Smooth muscle cell (in vitro differentiated cells): ENCODE measurements around the gene STK31. TPM values are rescaled to one million over a fixed set of nuclear protein-coding genes. Genes with fewer than 3 reads are reported as not detected.
"Not testable (repeated sequence)": the region's sequence is repeated elsewhere in the genome, so short reads cannot be mapped to it uniquely, and the experiment has no call there.

Experiments
- DNase-seq: peaks from one replicate; lab custom pipeline; 2025; ENCODE audit not compliant: unreplicated experiment; lab: John Stamatoyannopoulos, UW
- H2AFZ ChIP-seq: fragments of 200-600 bp; sonication (generic); 2 replicates; pipeline ENCODE4 v1.6.0; 2016; ENCODE audit warnings: antibody characterized with exemption, low read depth, mild to moderate bottlenecking
- H3F3A ChIP-seq: fragments of 200-600 bp; sonication (generic); 2 replicates; pipeline ENCODE4 v1.6.0; 2017; ENCODE audit warnings: antibody characterized with exemption, low read depth
- H3K27ac ChIP-seq: fragments of 200-600 bp; sonication (generic); 2 replicates; pipeline ENCODE4 v1.5.1; 2016; ENCODE audit warnings: low read depth, mild to moderate bottlenecking
- H3K27me3 ChIP-seq: fragments of 200-600 bp; sonication (generic); 2 replicates; pipeline ENCODE4 v1.6.1; 2016; ENCODE audit warnings: low read depth, mild to moderate bottlenecking
- H3K36me3 ChIP-seq: fragments of 200-600 bp; sonication (generic); 2 replicates; pipeline ENCODE4 v1.5.1; 2016; ENCODE audit warnings: low read depth
- H3K4me1 ChIP-seq: fragments of 200-600 bp; sonication (generic); 2 replicates; pipeline ENCODE4 v1.5.1; 2016; ENCODE audit warnings: low read depth
- H3K4me2 ChIP-seq: fragments of 200-600 bp; sonication (generic); 2 replicates; pipeline ENCODE4 v1.6.0; 2016; ENCODE audit warnings: mild to moderate bottlenecking
- H3K4me3 ChIP-seq: fragments of 200-600 bp; sonication (generic); 2 replicates; pipeline ENCODE4 v1.5.1; 2016; ENCODE audit warnings: mild to moderate bottlenecking
- H3K79me2 ChIP-seq: fragments of 200-600 bp; sonication (generic); 2 replicates; pipeline ENCODE4 v1.6.0; 2016; ENCODE audit warnings: low read depth, mild to moderate bottlenecking
- H3K9ac ChIP-seq: fragments of 200-600 bp; sonication (generic); 2 replicates; pipeline ENCODE4 v1.6.0; 2016; ENCODE audit warnings: low read depth
- H3K9me3 ChIP-seq: fragments of 200-600 bp; sonication (generic); replicated peaks from 2 replicates; pipeline ENCODE4 v1.5.1; 2016; ENCODE audit warnings: low read depth
- H4K20me1 ChIP-seq: fragments of 200-600 bp; sonication (generic); 2 replicates; pipeline ENCODE4 v1.6.0; 2016; ENCODE audit warnings: low read depth
- WGBS: methylation state at CpG from one replicate; pipeline ENCODE4 v1.1.7; 2016; ENCODE audit warnings: low lambda C conversion rate; 5-methylcytosine and 5-hydroxymethylcytosine counted together
- polyA plus RNA-seq: library from polyadenylated mRNA; unstranded; fragments of >200 nt; fragmentation: Nextera tagmentation; extraction: Ambion mirVana; gene quantifications from 2 replicates; pipeline ENCODE4 v1.2.1, GENCODE V29; 2016
- total RNA-seq: library from RNA; depleted of rRNA; stranded (reverse); fragments of >200 nt; gene quantifications from 2 replicates; pipeline ENCODE4 v1.2.3, GENCODE V29; 2014
- TF ChIP-seq, protein P1 (sequence below): fragments of 200-600 bp; sonication (generic); IDR thresholded peaks from 2 replicates; pipeline ENCODE4 v1.5.1; 2017; ENCODE audit warnings: borderline replicate concordance, mild to moderate bottlenecking, antibody characterized with exemption; ENCODE audit not compliant: insufficient read depth, poor library complexity, severe bottlenecking

STK31 gene
- total and polyA plus RNA-seq, 2 experiments from 2014 or later = not detected

DNA sequence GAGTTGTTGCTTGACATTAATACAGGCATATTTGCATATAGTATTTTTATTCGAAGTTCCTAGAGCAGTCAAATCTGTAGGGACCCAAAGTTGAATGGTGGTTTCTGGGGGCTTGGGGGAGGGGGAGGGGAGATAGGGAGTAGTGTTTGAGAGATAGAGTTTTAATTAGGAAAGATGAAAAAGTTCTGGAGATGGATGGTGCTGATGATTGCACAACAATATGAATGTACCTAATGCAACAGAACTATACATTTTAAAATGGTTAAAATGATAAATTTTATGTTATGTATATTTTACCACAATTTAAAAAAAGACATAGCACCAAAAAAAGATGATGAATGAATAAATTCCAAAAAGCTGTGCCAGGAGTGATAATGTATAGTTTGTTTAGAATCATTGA is 41.8 kb downstream of the STK31 start:
- no peak for DNase-seq
- Histone ChIP-seq H3F3A (no peaks in the 10 kb centered on the region), H2AFZ (no peak overlapping the region), H3K9ac (no peak overlapping the region), H3K27ac (no peak overlapping the region), H3K79me2 (no peaks in the 10 kb centered on the region), H3K9me3 (no peaks in the 10 kb centered on the region), H4K20me1 (no peaks in the 10 kb centered on the region), H3K36me3 (no peaks in the 10 kb centered on the region), H3K4me1 (no peaks in the 10 kb centered on the region), H3K4me3 (no peak overlapping the region), H3K27me3 (no peaks in the 10 kb centered on the region), H3K4me2 (no peak overlapping the region)
- 71% methylated on average over 1 of the region's 1 CpG for WGBS
- TF ChIP-seq, protein P1, sequence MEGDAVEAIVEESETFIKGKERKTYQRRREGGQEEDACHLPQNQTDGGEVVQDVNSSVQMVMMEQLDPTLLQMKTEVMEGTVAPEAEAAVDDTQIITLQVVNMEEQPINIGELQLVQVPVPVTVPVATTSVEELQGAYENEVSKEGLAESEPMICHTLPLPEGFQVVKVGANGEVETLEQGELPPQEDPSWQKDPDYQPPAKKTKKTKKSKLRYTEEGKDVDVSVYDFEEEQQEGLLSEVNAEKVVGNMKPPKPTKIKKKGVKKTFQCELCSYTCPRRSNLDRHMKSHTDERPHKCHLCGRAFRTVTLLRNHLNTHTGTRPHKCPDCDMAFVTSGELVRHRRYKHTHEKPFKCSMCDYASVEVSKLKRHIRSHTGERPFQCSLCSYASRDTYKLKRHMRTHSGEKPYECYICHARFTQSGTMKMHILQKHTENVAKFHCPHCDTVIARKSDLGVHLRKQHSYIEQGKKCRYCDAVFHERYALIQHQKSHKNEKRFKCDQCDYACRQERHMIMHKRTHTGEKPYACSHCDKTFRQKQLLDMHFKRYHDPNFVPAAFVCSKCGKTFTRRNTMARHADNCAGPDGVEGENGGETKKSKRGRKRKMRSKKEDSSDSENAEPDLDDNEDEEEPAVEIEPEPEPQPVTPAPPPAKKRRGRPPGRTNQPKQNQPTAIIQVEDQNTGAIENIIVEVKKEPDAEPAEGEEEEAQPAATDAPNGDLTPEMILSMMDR = no peak

DNA sequence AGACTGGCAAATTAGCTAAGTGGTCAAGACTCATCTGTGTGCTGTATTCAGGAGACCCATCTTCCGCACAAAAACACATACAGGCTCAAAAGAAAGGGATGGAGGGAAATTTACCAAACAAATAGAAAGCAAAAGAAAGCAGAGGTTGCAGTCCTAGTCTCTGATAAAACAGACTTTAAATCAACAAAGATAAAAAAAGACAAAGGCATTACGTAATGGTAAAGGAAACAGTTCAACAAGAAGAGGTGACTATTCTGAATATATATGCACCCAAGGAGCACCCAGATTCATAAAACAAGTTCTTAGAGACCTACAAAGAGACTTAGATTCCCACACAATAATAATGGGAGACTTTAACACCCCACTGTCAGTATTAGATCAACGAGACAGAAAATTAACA is 48.8 kb downstream of the STK31 start:
- H3K79me2 ChIP-seq, H3K4me1 ChIP-seq, DNase-seq, H3K4me2 ChIP-seq, H3K9me3 ChIP-seq, H3F3A ChIP-seq, H3K27me3 ChIP-seq, H3K36me3 ChIP-seq, H3K9ac ChIP-seq, H3K27ac ChIP-seq, H3K4me3 ChIP-seq, H2AFZ ChIP-seq, H4K20me1 ChIP-seq: not testable (repeated sequence)
- 87% methylated on average over 3 of the region's 3 CpGs for WGBS

DNA sequence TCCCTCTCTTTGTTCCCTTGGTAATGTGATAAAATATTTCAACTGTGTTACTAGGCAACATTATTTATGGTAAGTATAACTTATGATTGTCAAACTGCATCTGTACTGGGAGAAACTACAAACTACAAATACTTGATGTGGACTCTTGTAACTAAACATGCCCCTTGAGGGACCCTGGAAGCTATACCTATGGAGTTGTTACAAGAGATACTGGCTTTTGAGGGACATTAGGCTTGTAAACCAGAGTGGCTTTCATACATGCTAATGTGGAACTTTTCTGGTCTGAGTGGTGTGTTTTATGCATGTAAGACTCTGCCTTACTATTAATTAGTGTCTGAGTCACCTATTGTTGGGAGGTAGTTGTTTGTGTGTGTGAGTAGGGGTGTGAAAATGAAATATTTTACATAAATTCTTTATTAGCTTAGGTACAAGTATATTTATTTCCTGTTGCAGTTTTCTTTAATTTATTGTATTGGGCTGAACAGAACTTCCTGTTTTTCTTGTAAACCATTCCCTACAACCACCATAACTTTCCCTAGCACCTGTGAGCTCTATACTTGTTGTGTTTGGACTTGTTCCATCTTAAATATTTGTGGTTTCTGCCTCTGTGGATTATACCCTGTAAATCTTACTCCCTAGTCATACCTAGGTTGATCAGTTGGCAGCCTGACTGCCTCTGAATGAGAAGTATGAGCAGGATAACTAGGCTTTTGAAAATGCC is 49.8 kb downstream of the STK31 start:
- H3K9me3 ChIP-seq = no peaks in the 10 kb centered on the region
- H3K9ac ChIP-seq = no peak overlapping the region
- TF ChIP-seq, protein P1 = no peak
- no peaks in the 10 kb centered on the region for H3K79me2 ChIP-seq
- H3K4me2 ChIP-seq = no peak overlapping the region
- no peak for DNase-seq
- no peaks in the 10 kb centered on the region for H3K36me3 ChIP-seq
- no peaks in the 10 kb centered on the region for H3K27me3 ChIP-seq
- H4K20me1 ChIP-seq = no peaks in the 10 kb centered on the region
- H3K4me1 ChIP-seq = no peaks in the 10 kb centered on the region
- H3F3A ChIP-seq = no peaks in the 10 kb centered on the region
- peak overlapping the region; percentile 60 for H3K27ac ChIP-seq
- H3K4me3 ChIP-seq = no peak overlapping the region
- H2AFZ ChIP-seq = no peak overlapping the region

DNA sequence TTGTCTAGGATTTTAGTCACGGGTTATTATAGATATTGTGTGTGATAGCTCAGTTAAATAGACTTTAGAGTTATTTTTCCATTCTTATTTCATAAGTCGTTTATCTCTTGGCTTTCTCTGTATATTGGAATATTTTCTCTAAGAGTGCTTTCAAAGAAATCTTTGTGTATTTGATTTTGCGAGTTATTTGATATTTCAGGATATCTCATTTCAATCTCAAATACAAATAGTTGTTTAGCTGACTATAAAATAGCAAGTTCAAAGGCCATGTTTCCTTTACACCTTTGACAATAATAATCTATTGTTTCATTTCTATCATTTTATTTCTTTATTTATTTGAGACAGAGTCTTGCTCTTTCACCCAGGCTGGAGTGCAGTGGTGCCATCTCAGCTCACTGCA is 55.9 kb downstream of the STK31 start:
- Histone ChIP-seq H3K79me2 (no peaks in the 10 kb centered on the region), H3K27me3 (peaks cover 6% of the 10 kb centered on the region), H3K36me3 (no peaks in the 10 kb centered on the region), H3K9ac (no peak overlapping the region), H3K4me2 (no peak overlapping the region), H3F3A (no peaks in the 10 kb centered on the region), H3K9me3 (no peaks in the 10 kb centered on the region), H3K27ac (no peak overlapping the region), H3K4me3 (no peak overlapping the region), H4K20me1 (no peaks in the 10 kb centered on the region), H3K4me1 (no peaks in the 10 kb centered on the region), H2AFZ (no peak overlapping the region)
- TF ChIP-seq, protein P1 = no peak
- no peak for DNase-seq
- 94% methylated on average over 3 of the region's 3 CpGs for WGBS
